ENCODE measurements around the gene RGL3.
"Not testable (repeated sequence)": the region's sequence is repeated elsewhere in the genome, so short reads cannot be mapped to it uniquely, and the experiment has no call there.

Gene RGL3

DNA sequence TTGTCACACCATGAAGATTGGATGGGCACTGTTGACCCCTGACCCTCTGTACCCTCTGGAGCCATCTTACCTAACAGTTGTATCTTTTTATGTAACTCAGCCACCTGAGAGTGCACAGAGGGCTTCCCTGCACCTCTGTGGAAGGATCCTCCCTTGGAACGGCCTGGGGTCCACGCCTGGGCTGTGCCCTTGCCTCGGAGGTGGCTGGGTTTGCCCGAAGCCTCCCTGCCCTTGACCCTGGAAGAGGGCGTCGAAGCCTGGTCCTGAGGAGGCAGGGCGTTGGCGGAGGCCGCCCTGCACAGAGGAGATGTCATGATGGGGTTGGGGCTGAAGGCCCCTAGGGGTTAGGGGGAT is 15.6 kb upstream of the RGL3 start:
- TF ChIP-seq, protein P1, sequence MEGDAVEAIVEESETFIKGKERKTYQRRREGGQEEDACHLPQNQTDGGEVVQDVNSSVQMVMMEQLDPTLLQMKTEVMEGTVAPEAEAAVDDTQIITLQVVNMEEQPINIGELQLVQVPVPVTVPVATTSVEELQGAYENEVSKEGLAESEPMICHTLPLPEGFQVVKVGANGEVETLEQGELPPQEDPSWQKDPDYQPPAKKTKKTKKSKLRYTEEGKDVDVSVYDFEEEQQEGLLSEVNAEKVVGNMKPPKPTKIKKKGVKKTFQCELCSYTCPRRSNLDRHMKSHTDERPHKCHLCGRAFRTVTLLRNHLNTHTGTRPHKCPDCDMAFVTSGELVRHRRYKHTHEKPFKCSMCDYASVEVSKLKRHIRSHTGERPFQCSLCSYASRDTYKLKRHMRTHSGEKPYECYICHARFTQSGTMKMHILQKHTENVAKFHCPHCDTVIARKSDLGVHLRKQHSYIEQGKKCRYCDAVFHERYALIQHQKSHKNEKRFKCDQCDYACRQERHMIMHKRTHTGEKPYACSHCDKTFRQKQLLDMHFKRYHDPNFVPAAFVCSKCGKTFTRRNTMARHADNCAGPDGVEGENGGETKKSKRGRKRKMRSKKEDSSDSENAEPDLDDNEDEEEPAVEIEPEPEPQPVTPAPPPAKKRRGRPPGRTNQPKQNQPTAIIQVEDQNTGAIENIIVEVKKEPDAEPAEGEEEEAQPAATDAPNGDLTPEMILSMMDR (IDR thresholded peaks at IDR 0.05; ENCODE audit: low read depth, low read length), result no peak

DNA sequence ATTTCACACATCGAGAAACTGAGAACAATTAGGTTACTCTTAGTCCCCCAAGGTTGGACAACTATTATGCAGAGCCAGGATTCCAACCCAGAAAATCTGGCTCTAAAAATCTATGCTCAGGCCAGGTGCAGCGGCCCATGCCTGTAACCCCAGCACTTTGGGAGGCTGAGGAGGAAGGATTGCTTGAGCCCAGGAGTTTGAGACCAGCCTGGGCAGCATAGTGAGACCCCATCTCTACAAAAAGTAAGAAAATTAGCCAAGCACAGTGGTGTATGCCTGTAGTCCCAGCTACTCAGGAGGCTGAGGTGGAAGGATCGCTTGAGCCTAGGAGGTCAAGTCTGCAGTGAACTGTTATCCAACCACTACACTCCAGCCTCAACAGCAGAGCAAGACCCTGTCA is 14.4 kb upstream of the RGL3 start:
- DNase-seq (ENCODE audit: extremely low read depth, low read depth), result not testable (repeated sequence)

More for the DNA sequence above, 15.6 kb upstream of the RGL3 start:
- no peak for DNase-seq (ENCODE audit: extremely low read depth, low read depth)

DNA sequence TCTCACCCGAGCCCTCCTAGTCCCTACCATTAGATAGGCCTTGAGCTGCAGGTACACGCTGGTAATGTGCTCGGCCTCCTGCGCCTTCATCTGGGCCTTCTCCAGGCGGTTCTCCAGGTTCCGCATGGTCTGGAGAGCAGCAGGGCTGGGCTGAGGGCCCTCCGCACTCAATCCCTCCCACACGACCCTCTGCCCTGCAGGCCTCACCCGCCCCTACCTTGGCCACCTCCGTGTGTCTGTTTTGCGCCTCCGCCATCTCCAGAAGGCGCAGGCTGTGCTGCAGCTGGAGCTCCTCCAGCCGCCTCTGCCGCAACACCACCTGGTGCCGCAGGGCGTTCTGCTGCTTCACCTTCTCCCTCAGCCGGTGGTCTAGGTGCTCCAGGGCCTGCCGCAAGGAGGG is 7.5 kb upstream of the RGL3 start:
- TF ChIP-seq, protein P1 (IDR thresholded peaks at IDR 0.05; ENCODE audit: low read depth, low read length), result no peak
- no peak for DNase-seq (ENCODE audit: extremely low read depth, low read depth)

DNA sequence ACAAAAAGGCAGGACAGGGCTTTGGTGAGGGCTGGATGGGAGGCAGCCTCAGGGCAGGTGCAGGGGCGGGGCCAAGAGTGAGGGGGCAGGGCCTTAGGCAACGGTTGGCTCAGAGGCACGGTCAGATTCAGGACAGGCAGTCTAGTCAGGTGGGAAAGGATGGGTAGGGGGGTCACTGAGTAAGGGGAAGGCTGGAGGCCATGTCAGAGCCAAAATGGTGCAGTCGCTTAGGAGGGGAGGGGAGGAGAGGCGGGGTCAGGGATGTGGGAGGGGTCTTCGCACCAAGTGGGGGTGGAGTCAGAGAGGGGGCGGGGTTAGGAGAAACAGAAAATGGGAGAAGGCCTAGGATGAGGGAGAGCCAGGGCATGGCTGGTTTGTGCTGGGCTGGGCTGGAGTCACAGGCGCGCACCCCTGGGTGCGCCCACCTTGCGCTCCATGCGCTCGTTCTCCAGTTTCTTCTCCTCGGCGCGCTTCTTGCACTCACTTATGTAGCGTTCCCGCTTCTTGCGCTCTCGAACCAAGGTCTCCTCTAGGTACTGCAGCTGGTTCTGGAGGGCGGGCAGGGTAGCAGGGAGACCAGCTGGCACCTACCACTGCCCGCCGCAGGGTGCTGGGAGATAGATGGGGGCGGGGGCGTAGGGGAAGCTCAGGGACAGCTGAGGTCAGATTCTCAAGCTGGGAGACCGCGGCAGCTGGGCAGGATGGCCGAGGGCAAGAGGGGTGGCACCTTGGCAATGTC is 6.8 kb upstream of the RGL3 start:
- TF ChIP-seq, protein P1 (IDR thresholded peaks at IDR 0.05; ENCODE audit: low read depth, low read length), result no peak
- DNase-seq (ENCODE audit: extremely low read depth, low read depth), result no peak

DNA sequence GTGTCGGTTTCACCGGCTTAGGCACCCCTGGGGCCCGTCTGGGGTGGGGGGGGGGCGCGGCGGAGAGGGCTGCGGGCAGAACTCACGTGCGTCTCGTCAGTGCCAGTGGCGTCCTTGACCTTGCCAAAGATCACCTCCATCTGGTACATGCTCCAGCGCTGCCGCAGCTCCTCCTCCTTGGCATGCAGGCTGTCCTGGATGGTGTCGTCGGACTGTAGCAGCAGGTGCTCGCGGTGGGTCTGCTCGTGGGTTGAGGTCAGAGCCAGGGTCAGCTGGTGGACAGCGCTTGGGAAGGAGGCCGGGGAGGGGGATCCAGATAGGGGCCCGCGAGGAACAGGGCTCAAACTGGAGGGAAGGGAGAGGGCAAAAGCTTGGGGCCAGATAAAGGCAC is 4.7 kb upstream of the RGL3 start:
- DNase-seq (ENCODE audit: extremely low read depth, low read depth), result no peak
- TF ChIP-seq, protein P1 (IDR thresholded peaks at IDR 0.05; ENCODE audit: low read depth, low read length), result no peak

DNA sequence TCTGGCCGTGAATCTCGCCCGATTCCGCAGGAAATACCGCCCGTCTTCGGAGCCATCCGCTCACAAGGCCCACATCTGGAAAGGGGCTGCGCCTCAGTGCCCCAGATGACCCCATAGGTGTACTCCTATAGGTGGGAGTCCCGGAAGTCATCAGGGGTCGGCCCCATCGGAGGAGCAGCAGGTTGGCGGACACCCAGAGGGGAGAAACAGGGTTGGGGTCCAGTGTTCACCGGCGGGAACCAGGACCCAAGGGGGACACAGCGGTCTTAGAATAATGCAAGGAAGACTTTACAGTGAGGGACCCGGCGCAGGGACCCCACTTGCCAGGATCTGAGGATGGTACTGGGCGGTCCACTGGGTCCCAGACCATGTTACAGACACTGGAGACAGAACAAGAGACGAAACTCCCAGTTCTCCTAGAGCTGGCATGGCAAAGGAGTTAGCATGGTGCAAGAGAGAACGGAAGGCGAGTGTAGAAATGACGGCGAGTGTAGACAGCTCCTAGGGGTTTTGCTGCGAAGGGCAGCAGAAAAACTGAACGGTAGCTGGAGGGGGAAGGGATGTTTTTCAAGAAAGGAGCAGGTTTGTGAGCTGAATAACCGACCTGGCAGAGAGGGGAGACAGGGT is 4.2 kb upstream of the RGL3 start:
- TF ChIP-seq, protein P1 (IDR thresholded peaks at IDR 0.05; ENCODE audit: low read depth, low read length), result no peak

DNA sequence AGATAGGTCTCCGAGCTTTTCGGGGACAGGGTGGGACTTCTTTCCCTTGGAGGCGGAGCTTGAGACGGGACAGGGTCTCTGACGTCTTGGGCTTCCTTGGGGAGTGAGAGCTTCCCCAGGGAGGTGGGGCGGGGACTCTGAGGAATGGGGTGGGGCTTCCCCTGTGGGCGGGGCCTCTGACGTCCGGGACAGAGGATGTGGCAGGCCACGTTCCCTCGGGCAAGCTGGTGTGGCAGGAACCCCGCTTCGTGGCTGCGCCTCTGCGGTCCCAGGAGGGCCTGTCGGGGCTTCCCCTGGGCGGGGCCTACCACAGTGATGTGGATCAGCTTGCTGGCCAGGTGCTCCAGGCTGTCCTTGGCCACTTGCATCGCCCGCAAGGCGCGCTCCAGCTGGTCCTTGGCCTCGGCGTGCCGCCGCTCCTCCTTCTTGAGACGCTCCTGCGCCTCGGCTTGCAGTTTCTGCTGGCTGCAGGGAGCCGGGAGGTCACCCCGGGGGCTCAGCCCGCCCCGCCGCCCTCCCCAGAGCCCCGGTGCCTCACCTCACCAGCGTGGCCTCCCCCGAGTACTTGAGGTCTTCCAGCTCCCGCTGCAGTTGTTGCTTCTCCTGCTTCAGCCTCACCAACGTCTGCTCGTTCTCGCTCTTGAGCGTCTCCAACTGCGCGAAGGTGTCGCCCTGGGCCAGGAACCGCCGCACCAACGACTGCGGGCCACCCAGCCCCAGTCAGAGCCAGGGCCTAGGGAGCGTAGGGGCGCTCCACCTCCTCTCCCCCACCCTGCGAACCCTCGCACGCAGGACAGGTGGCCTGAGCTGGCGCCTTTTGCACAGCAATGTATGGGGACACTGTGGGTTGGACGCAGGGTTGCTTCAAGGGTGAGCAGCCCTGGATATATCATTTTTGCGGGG is 3.3 kb upstream of the RGL3 start:
- DNase-seq (ENCODE audit: extremely low read depth, low read depth), result no peak
- TF ChIP-seq, protein P1 (IDR thresholded peaks at IDR 0.05; ENCODE audit: low read depth, low read length), result no peak

More for the DNA sequence above, 4.2 kb upstream of the RGL3 start:
- no peak for DNase-seq (ENCODE audit: extremely low read depth, low read depth)
